Fibroblast of the aortic adventitia (primary cell): Measurements from ENCODE around the gene HS3ST5. TPM values are rescaled to one million over a fixed set of nuclear protein-coding genes. Genes with fewer than 3 reads are reported as not detected.

Experiments used
- DNase-seq: peaks from one replicate; pipeline ENCODE4 v3.0.0-alpha.2; 2010; ENCODE audit warnings: low read depth
- H3K4me3 ChIP-seq: 2 replicates; pipeline ENCODE4 v1.5.1; 2011; ENCODE audit warnings: low read depth, mild to moderate bottlenecking, control low read depth, low read length, moderate library complexity
- CTCF ChIP-seq: IDR thresholded peaks from 2 replicates; pipeline ENCODE4 v1.5.1; 2011; ENCODE audit warnings: mild to moderate bottlenecking, low read length, control low read depth, inconsistent platforms; ENCODE audit not compliant: insufficient read depth
- total RNA-seq: library from RNA; depleted of rRNA; stranded (reverse); fragments of >200 nt; gene quantifications from 2 replicates; pipeline ENCODE4 v1.2.3, GENCODE V29; 2012; ENCODE audit warnings: low replicate concordance

The HS3ST5 gene
- total RNA-seq, 1 donor, result 0.09 TPM

GRCh38 chr6:114216789-114217467, 125.9 kb downstream of the HS3ST5 start:
- no peak for DNase-seq
- TF ChIP-seq CTCF, result no peak
- no peak overlapping the region for H3K4me3 ChIP-seq

- DNase-seq, result no peak
- no peak overlapping the region for H3K4me3 ChIP-seq
- TF ChIP-seq CTCF, result no peak
Observed at GRCh38 chr6:114210467-114210866, 132.4 kb downstream of the HS3ST5 start.

GRCh38 chr6:114203460-114203859, 139.4 kb downstream of the HS3ST5 start:
- DNase-seq, result no peak
- no peak for TF ChIP-seq CTCF
- no peak overlapping the region for H3K4me3 ChIP-seq

GRCh38 chr6:114202389-114202788, 140.4 kb downstream of the HS3ST5 start:
- H3K4me3 ChIP-seq, result no peak overlapping the region
- no peak for TF ChIP-seq CTCF
- no peak for DNase-seq

GRCh38 chr6:114200891-114201290, 141.9 kb downstream of the HS3ST5 start:
- DNase-seq, result no peak
- TF ChIP-seq CTCF, result no peak
- H3K4me3 ChIP-seq, result no peak overlapping the region

GRCh38 chr6:114195631-114196403, 147.0 kb downstream of the HS3ST5 start:
- no peak for TF ChIP-seq CTCF
- DNase-seq, result no peak
- H3K4me3 ChIP-seq, result no peak overlapping the region
